Vagina (tissue), 2 donors: ENCODE data around the gene TPGS2.

ENCODE experiments used
- POLR2AphosphoS5 ChIP-seq, 2 donors: sonication (generic); formaldehyde crosslinking; IDR thresholded peaks; one replicate each; pipeline ENCODE4 v1.9.0; 2017; ENCODE audit warnings: antibody characterized with exemption in 2 of 2, mild to moderate bottlenecking in 2 of 2, low read depth in 1 of 2; ENCODE audit not compliant: insufficient read depth in 1 of 2
- TF ChIP-seq, protein P1 (sequence below), 3 experiments: fragments of 450-650 bp in 2 of 3; fragments of 200-600 bp in 1 of 3; sonication (generic) in 1 of 3; IDR thresholded peaks; one replicate each; pipeline ENCODE4 v1.5.1; 2017 to 2019; ENCODE audit warnings: antibody characterized with exemption in 3 of 3, mild to moderate bottlenecking in 2 of 3, moderate library complexity in 2 of 3

DNA sequence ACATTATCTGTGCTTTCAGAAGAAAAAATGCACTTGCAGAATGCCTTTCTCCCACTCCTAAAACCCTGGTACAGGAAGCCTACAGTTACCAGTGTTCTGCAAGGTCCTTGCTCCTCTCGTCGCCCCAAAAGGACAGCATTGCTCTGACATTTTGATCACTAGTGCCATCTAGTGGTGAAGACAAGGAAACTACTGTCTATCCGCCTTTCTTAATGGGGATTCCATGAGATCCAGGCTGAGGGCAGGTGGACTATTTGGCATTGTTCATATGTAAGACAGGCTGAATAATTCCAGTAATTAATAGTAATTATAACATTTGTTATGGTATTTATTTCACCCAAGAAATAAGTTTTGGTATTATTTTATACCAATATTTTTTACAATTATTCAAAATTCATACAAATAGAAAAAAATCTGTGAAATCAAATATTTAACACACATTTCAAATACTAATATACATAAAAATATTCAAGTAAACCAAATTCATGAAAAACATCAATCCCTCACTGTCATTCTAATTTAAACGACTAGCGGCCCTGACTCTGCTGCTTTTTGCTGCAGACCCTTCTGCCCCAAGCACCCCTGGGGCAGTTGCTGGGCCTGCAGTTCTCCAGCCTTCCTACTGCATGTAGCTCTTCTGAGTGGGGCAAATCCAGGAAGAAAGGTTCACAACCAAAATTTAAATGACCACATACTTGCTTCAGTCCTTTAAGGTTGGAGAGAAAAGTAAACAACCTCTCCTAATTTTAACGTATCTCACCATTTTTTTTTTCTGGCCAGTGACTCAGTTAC lies 19.0 kb downstream of the TPGS2 start:
- TF ChIP-seq, protein P1, sequence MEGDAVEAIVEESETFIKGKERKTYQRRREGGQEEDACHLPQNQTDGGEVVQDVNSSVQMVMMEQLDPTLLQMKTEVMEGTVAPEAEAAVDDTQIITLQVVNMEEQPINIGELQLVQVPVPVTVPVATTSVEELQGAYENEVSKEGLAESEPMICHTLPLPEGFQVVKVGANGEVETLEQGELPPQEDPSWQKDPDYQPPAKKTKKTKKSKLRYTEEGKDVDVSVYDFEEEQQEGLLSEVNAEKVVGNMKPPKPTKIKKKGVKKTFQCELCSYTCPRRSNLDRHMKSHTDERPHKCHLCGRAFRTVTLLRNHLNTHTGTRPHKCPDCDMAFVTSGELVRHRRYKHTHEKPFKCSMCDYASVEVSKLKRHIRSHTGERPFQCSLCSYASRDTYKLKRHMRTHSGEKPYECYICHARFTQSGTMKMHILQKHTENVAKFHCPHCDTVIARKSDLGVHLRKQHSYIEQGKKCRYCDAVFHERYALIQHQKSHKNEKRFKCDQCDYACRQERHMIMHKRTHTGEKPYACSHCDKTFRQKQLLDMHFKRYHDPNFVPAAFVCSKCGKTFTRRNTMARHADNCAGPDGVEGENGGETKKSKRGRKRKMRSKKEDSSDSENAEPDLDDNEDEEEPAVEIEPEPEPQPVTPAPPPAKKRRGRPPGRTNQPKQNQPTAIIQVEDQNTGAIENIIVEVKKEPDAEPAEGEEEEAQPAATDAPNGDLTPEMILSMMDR (IDR thresholded peaks at IDR 0.05), result peak; percentile 49 to 70 (median 63)
- TF ChIP-seq POLR2AphosphoS5 (IDR thresholded peaks at IDR 0.05; ENCODE audit: insufficient read depth in 1 of 2, low read depth in 1 of 2), result no peak
